Tibial nerve (tissue), 3 donors: ENCODE results near the gene ADCY4.

Experiments used
- CTCF ChIP-seq, 5 experiments: fragments of 200-600 bp in 3 of 5; fragments of 450-650 bp in 2 of 5; sonication (generic) in 3 of 5; IDR thresholded peaks; one replicate each; pipeline ENCODE4 v1.5.1; 2016 to 2019; ENCODE audit warnings: antibody characterized with exemption in 5 of 5, mild to moderate bottlenecking in 3 of 5, moderate library complexity in 2 of 5
- POLR2A ChIP-seq, 2 donors: fragments of 450-650 bp; IDR thresholded peaks; one replicate each; pipeline ENCODE4 v1.6.1; 2017; ENCODE audit warnings: antibody characterized with exemption in 2 of 2, mild to moderate bottlenecking in 2 of 2, moderate library complexity in 2 of 2

GRCh38 chr14:24343795-24344660 lies 9.2 kb upstream of the ADCY4 start:
- TF ChIP-seq CTCF (IDR thresholded peaks at IDR 0.05) (no peak), POLR2A (IDR thresholded peaks at IDR 0.05) (no peak)
